K562 (cell line): ENCODE data around the gene BBC3. TPM values are rescaled to one million over a fixed set of nuclear protein-coding genes. Genes with fewer than 3 reads are reported as not detected.

Source experiments
- ARID2 ChIP-seq: fragments of 450-650 bp; IDR thresholded peaks from 2 replicates; pipeline ENCODE4 v1.6.1; 2017; ENCODE audit warnings: antibody characterized with exemption, mild to moderate bottlenecking
- ARID4B ChIP-seq: sonication (generic); formaldehyde crosslinking; IDR thresholded peaks from 2 replicates; pipeline ENCODE4 v1.8.0; 2022; ENCODE audit warnings: mild to moderate bottlenecking, missing genetic modification reagents
- BACH1 ChIP-seq: fragments of 200-800 bp; sonication (Bioruptor generic); IDR thresholded peaks from 2 replicates; pipeline ENCODE4 v1.6.1; 2016; ENCODE audit warnings: missing genetic modification characterization, missing compliant biosample characterization
- CBX3 ChIP-seq, 2 experiments: IDR thresholded peaks; 1 replicate in 1 of 2; 2 replicates in 1 of 2; pipeline ENCODE4 v1.6.1; 2012; ENCODE audit warnings: inconsistent platforms in 2 of 2, low read length in 2 of 2, borderline replicate concordance in 1 of 2, control low read depth in 1 of 2
- CHD4 ChIP-seq: fragments of 200-600 bp; sonication (generic); IDR thresholded peaks from 3 replicates; pipeline ENCODE4 v1.6.1; 2012; ENCODE audit warnings: low read depth, mild to moderate bottlenecking, mixed read lengths, low read length, inconsistent platforms; ENCODE audit not compliant: insufficient read depth, insufficient replicate concordance, poor library complexity, severe bottlenecking
- ETV5 ChIP-seq: sonication (generic); formaldehyde crosslinking; IDR thresholded peaks from 2 replicates; pipeline ENCODE4 v1.4.0; 2020; ENCODE audit warnings: low read depth, mild to moderate bottlenecking, missing genetic modification reagents
- MEIS2 ChIP-seq: fragments of 450-650 bp; IDR thresholded peaks from 2 replicates; pipeline ENCODE4 v1.6.1; 2014; ENCODE audit warnings: mild to moderate bottlenecking; ENCODE audit not compliant: partially characterized antibody
- SMAD2 ChIP-seq: fragments of 150-350 bp; IDR thresholded peaks from 2 replicates; pipeline ENCODE4 v1.6.1; 2014; ENCODE audit warnings: low read depth, mild to moderate bottlenecking, low read length
- ZEB2 ChIP-seq: fragments of 450-650 bp; IDR thresholded peaks from 2 replicates; pipeline ENCODE4 v1.6.1; 2016
- ZKSCAN1 ChIP-seq: fragments of 150-350 bp; IDR thresholded peaks from 2 replicates; pipeline ENCODE4 v1.6.1; 2016; ENCODE audit warnings: low read depth, low read length
- ZNF143 ChIP-seq: sonication (generic); formaldehyde crosslinking; IDR thresholded peaks from 2 replicates; pipeline ENCODE4 v1.9.0; 2022; ENCODE audit warnings: mild to moderate bottlenecking, missing genetic modification reagents
- ZNF518B ChIP-seq: fragments of 250-450 bp; sonication (Bioruptor Pico); IDR thresholded peaks from 2 replicates; pipeline ENCODE4 v1.5.0; 2021; ENCODE audit warnings: mild to moderate bottlenecking, moderate library complexity
- polyA plus RNA-seq, 8 experiments: library from polyadenylated mRNA; depleted of rRNA in 4 of 8; stranded (reverse) in 5 of 8; unstranded in 3 of 8; fragments of >200 nt; fragmentation: Nextera tagmentation in 2 of 8; fragmentation: Illumina TruSeq in 1 of 8; extraction: Ambion mirVana in 2 of 8; extraction: Trizol in 1 of 8; gene quantifications; 2 replicates each; pipeline versions ENCODE4 v1.2.1 to v1.2.3, GENCODE V29; 2011 to 2014; ENCODE audit warnings: inconsistent platforms in 1 of 8, missing spikeins in 1 of 8
- total RNA-seq, 7 experiments: library from RNA; depleted of rRNA in 6 of 7; stranded (reverse); fragments of >200 nt in 6 of 7; fragmentation: Illumina TruSeq in 2 of 7; extraction: Trizol in 2 of 7; gene quantifications; 2 replicates each; pipeline versions ENCODE4 v1.2.1 to v1.2.3, GENCODE V29; 2011 to 2021; ENCODE audit warnings: low replicate concordance in 1 of 7
- TF ChIP-seq, protein P1 (sequence below): fragments of 450-650 bp; formaldehyde crosslinking; IDR thresholded peaks from 2 replicates; pipeline ENCODE4 v1.4.0; 2020; ENCODE audit warnings: mild to moderate bottlenecking, mixed read lengths
- TF ChIP-seq, protein P2 (sequence below): fragments of 450-650 bp; formaldehyde crosslinking; IDR thresholded peaks from 2 replicates; pipeline ENCODE4 v1.4.0; 2022; ENCODE audit warnings: mild to moderate bottlenecking, moderate library complexity
- TF ChIP-seq, protein P3 (sequence below): sonication (generic); formaldehyde crosslinking; IDR thresholded peaks from 2 replicates; pipeline ENCODE4 v1.8.0; 2023; ENCODE audit warnings: mild to moderate bottlenecking, missing genetic modification reagents

The BBC3 gene
- total and polyA plus RNA-seq, 9 of the 15 experiments (the other 6 are each of a cell fraction or from before 2014, with no cell fraction given), result 0.15 to 30.7 (median 4.8) TPM

DNA sequence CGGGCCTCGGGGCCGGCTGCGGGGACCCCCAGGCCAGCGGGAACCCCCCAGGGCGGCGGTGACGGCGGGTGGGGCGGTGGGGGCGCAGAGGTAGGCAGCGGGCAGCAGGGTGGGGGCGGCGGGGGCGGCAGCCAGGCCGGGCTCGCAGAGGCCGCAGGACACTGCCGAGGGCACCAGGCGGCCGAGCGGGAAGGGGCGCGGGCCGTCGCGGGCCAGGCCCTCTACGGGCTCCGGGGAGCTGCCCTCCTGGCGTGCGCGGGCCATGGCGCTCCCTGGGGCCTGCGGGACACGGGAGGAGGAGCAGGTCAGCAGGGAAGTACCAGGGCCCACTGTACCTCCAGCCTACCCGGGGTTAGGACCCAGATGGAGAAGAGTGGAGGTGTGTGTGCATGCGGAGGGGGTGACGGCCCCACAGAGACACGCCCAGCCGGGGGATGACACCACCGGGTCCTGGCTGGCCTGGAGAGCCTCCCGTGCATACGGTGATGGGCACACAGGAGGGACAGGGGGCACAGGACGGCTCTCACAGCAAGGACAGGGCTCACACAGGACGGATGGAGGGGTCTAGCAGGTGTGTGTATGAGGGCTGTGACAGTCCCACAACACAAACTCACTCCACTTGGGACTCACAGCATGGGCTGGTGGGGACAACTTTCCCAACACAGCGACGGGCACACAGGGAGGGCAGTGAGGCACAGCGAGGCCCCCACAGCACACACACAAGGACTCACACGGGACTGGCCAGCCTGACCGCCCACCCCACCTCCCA lies 2.6 kb downstream of the BBC3 start (continued):
- TF ChIP-seq, protein P1, sequence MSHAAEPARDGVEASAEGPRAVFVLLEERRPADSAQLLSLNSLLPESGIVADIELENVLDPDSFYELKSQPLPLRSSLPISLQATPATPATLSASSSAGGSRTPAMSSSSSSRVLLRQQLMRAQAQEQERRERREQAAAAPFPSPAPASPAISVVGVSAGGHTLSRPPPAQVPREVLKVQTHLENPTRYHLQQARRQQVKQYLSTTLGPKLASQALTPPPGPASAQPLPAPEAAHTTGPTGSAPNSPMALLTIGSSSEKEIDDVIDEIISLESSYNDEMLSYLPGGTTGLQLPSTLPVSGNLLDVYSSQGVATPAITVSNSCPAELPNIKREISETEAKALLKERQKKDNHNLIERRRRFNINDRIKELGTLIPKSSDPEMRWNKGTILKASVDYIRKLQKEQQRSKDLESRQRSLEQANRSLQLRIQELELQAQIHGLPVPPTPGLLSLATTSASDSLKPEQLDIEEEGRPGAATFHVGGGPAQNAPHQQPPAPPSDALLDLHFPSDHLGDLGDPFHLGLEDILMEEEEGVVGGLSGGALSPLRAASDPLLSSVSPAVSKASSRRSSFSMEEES (CRISPR knock-in tag), result no peak
- TF ChIP-seq SMAD2 (no peak), CBX3 (IDR thresholded peaks at IDR 0.05; ENCODE audit: borderline replicate concordance in 1 of 2, low read length in 2 of 2) (no peak), BACH1 (tag) (no peak), MEIS2 (peak; percentile 5), ZNF143 (CRISPR knock-in tag) (no peak), ETV5 (no peak), ZKSCAN1 (no peak), ZNF518B (CRISPR knock-in tag) (no peak), ARID2 (no peak), ZEB2 (peak; percentile 26), ARID4B (CRISPR knock-in tag) (0 out of 2 replicates have a peak, but pooled peaks have one; percentile 43), CHD4 (no peak)
- TF ChIP-seq, protein P2, sequence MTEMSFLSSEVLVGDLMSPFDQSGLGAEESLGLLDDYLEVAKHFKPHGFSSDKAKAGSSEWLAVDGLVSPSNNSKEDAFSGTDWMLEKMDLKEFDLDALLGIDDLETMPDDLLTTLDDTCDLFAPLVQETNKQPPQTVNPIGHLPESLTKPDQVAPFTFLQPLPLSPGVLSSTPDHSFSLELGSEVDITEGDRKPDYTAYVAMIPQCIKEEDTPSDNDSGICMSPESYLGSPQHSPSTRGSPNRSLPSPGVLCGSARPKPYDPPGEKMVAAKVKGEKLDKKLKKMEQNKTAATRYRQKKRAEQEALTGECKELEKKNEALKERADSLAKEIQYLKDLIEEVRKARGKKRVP (CRISPR knock-in tag), result peak; percentile 31; the same call in 1 of the 2 replicates
- TF ChIP-seq, protein P3, sequence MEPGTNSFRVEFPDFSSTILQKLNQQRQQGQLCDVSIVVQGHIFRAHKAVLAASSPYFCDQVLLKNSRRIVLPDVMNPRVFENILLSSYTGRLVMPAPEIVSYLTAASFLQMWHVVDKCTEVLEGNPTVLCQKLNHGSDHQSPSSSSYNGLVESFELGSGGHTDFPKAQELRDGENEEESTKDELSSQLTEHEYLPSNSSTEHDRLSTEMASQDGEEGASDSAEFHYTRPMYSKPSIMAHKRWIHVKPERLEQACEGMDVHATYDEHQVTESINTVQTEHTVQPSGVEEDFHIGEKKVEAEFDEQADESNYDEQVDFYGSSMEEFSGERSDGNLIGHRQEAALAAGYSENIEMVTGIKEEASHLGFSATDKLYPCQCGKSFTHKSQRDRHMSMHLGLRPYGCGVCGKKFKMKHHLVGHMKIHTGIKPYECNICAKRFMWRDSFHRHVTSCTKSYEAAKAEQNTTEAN, result no peak
